HepG2 (cell line): ENCODE results near the gene WBP1. TPM values are rescaled to one million over a fixed set of nuclear protein-coding genes. Genes with fewer than 3 reads are reported as not detected.

Source experiments
- ATF3 ChIP-seq: sonication (generic); formaldehyde crosslinking; IDR thresholded peaks from 2 replicates; pipeline ENCODE4 v1.4.0; 2020; ENCODE audit warnings: missing genetic modification reagents
- ATM ChIP-seq: fragments of 450-650 bp; IDR thresholded peaks from 2 replicates; pipeline ENCODE4 v1.7.1; 2017; ENCODE audit warnings: mild to moderate bottlenecking, borderline replicate concordance
- BHLHE40 ChIP-seq: IDR thresholded peaks from 2 replicates; pipeline ENCODE4 v1.6.1; 2011; ENCODE audit warnings: low read length, improper control_type of control experiment
- NFKB2 ChIP-seq: sonication (generic); formaldehyde crosslinking; IDR thresholded peaks from 2 replicates; pipeline ENCODE4 v1.4.0; 2020; ENCODE audit warnings: missing genetic modification reagents, borderline replicate concordance
- PAXIP1 ChIP-seq: sonication (generic); formaldehyde crosslinking; conservative IDR thresholded peaks from 2 replicates; pipeline ENCODE4 v1.4.0; 2020; ENCODE audit warnings: mild to moderate bottlenecking, missing genetic modification reagents, moderate library complexity
- PCBP1 ChIP-seq: fragments of 200-400 bp; formaldehyde crosslinking; IDR thresholded peaks from 2 replicates; pipeline ENCODE4 v1.6.1; 2017; ENCODE audit warnings: mild to moderate bottlenecking, low read depth, low read length, borderline replicate concordance
- PITX1 ChIP-seq: sonication (generic); formaldehyde crosslinking; IDR thresholded peaks from 2 replicates; pipeline ENCODE4 v1.5.1; 2020; ENCODE audit warnings: mild to moderate bottlenecking, missing genetic modification reagents
- RELA ChIP-seq: sonication (generic); formaldehyde crosslinking; IDR thresholded peaks from 2 replicates; pipeline ENCODE4 v1.4.0; 2020; ENCODE audit warnings: missing genetic modification reagents
- SPEN ChIP-seq: sonication (generic); formaldehyde crosslinking; IDR thresholded peaks from 2 replicates; pipeline ENCODE4 v1.5.1; 2020; ENCODE audit warnings: low read depth, mild to moderate bottlenecking, missing genetic modification reagents
- SRF ChIP-seq: IDR thresholded peaks from 2 replicates; pipeline ENCODE4 v1.6.1; 2011; ENCODE audit warnings: mild to moderate bottlenecking, low read depth, low read length, moderate library complexity
- YEATS2 ChIP-seq: sonication (generic); formaldehyde crosslinking; IDR thresholded peaks from 2 replicates; pipeline ENCODE4 v1.4.0; 2020; ENCODE audit warnings: missing genetic modification reagents, borderline replicate concordance
- ZMYM3 ChIP-seq: sonication (generic); formaldehyde crosslinking; IDR thresholded peaks from 2 replicates; pipeline ENCODE4 v1.5.1; 2020; ENCODE audit warnings: mild to moderate bottlenecking, missing genetic modification reagents
- ZNF333 ChIP-seq: sonication (generic); formaldehyde crosslinking; IDR thresholded peaks from 2 replicates; pipeline ENCODE4 v1.4.0; 2020; ENCODE audit warnings: mild to moderate bottlenecking, missing genetic modification reagents, borderline replicate concordance
- ZNF468 ChIP-seq: sonication (generic); formaldehyde crosslinking; IDR thresholded peaks from 2 replicates; pipeline ENCODE4 v1.8.0; 2022; ENCODE audit warnings: mild to moderate bottlenecking, moderate library complexity, missing genetic modification reagents
- ZNF557 ChIP-seq: sonication (generic); formaldehyde crosslinking; IDR thresholded peaks from 2 replicates; pipeline ENCODE4 v1.4.0; 2020; ENCODE audit warnings: missing genetic modification reagents
- ZNF577 ChIP-seq: sonication (generic); formaldehyde crosslinking; IDR thresholded peaks from 2 replicates; pipeline ENCODE4 v1.4.0; 2020; ENCODE audit warnings: mild to moderate bottlenecking, low read depth, missing genetic modification reagents, borderline replicate concordance
- ZNF784 ChIP-seq: sonication (generic); formaldehyde crosslinking; IDR thresholded peaks from 2 replicates; pipeline ENCODE4 v1.5.1; 2020; ENCODE audit warnings: missing genetic modification reagents, mild to moderate bottlenecking, borderline replicate concordance
- ZNF879 ChIP-seq: sonication (generic); formaldehyde crosslinking; IDR thresholded peaks from 2 replicates; pipeline ENCODE4 v1.8.1; 2023; ENCODE audit warnings: missing genetic modification reagents
- polyA plus RNA-seq, 8 experiments: library from polyadenylated mRNA; depleted of rRNA in 3 of 8; stranded (reverse) in 7 of 8; unstranded in 1 of 8; fragments of >200 nt; fragmentation: Illumina TruSeq in 4 of 8; extraction: Trizol in 4 of 8; gene quantifications; 2 replicates each; pipeline versions ENCODE4 v1.2.1 to v1.2.3, GENCODE V29; 2011 to 2016; ENCODE audit warnings: low read depth in 4 of 8, missing spikeins in 1 of 8, mixed read lengths in 1 of 8; ENCODE audit not compliant: insufficient read depth in 1 of 8
- total RNA-seq, 5 experiments: library from RNA; depleted of rRNA; stranded (reverse); fragments of >200 nt; fragmentation: Illumina TruSeq; extraction: Trizol; gene quantifications; 2 replicates each; pipeline ENCODE4 v1.2.3, GENCODE V29; 2016; ENCODE audit warnings: low read depth in 1 of 5
- TF ChIP-seq, protein P1 (sequence below): sonication (generic); formaldehyde crosslinking; conservative IDR thresholded peaks from 2 replicates; pipeline ENCODE4 v1.8.0; 2022; ENCODE audit warnings: low read depth, missing genetic modification reagents
- TF ChIP-seq, protein P2 (sequence below): sonication (generic); formaldehyde crosslinking; IDR thresholded peaks from 2 replicates; pipeline ENCODE4 v1.5.0; 2020; ENCODE audit warnings: missing genetic modification reagents

WBP1 gene
- total and polyA plus RNA-seq, 2 of the 13 experiments (the other 11 are each of a cell fraction or from before 2014, with no cell fraction given) = 38.8 to 85.7 TPM

DNA sequence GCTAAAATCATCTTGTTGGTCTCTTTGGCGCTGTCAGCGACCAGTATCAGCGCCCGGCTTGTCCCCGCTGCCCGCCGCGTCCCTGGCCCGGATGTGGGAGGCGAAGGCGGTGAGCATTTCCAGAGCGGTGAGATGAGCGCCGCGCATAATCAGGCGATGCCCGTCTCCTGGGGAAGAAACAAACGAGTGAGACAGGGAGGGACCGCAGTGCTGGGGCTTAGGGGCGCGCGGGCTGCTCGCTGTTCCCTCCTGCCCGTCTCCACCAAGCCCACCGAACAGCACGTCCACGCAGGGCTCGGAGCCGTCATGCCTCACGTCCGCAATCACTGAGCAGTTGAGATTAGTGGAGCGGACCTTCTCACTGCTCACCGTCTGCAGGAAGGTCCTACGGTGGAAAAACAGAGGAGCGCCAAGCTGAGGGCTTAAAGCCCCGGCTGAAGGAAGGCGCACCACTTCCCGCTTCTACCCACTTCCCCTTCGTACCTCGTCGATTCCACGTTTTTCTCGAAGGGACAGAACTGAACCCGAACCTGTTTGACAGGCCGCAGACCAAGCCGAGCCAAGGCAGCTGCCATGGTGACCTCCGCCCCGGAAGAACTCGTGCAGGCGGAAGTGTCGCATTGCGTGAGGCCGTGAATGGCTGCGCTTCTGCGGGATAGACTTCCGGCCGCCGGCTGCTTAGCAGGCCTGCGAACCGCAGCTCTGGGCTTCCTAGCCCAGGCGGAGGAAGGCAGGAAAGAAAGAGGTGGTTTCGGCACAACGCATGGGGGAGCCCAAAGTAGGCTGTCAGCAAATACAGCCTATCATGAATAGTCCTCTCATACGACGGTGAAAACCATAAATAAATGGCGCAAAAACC, 14.1 kb downstream of the WBP1 start, which contains the start of gene MRPL53 (continued):
- TF ChIP-seq PAXIP1 (peak; percentile 69; the same call in 1 of the 2 replicates), ZMYM3 (CRISPR knock-in tag) (peak; percentile 24; the same call in 1 of the 2 replicates), ZNF784 (CRISPR knock-in tag) (peak; percentile 98; the same call in 1 of the 2 replicates), BHLHE40 (no peak), RELA (peak; percentile 87), ZNF879 (no peak), SRF (peak; percentile 63; the same call in 1 of the 2 replicates), PCBP1 (peak; percentile 97), NFKB2 (CRISPR knock-in tag) (peak; percentile 98), ZNF468 (peak; percentile 91), ZNF557 (no peak; the same call in 1 of the 2 replicates), PITX1 (CRISPR knock-in tag) (peak; percentile 81; the same call in 1 of the 2 replicates), YEATS2 (CRISPR knock-in tag) (peak; percentile 90; the same call in 1 of the 2 replicates), ATF3 (CRISPR knock-in tag) (no peak), ATM (no peak), ZNF333 (peak; percentile 97), SPEN (CRISPR knock-in tag) (peak; percentile 94), ZNF577 (CRISPR knock-in tag) (0 out of 2 replicates have a peak, but pooled peaks have one; percentile 77)
- TF ChIP-seq, protein P1, sequence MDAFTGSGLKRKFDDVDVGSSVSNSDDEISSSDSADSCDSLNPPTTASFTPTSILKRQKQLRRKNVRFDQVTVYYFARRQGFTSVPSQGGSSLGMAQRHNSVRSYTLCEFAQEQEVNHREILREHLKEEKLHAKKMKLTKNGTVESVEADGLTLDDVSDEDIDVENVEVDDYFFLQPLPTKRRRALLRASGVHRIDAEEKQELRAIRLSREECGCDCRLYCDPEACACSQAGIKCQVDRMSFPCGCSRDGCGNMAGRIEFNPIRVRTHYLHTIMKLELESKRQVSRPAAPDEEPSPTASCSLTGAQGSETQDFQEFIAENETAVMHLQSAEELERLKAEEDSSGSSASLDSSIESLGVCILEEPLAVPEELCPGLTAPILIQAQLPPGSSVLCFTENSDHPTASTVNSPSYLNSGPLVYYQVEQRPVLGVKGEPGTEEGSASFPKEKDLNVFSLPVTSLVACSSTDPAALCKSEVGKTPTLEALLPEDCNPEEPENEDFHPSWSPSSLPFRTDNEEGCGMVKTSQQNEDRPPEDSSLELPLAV (CRISPR knock-in tag) = no peak; the same call in 1 of the 2 replicates
- TF ChIP-seq, protein P2, sequence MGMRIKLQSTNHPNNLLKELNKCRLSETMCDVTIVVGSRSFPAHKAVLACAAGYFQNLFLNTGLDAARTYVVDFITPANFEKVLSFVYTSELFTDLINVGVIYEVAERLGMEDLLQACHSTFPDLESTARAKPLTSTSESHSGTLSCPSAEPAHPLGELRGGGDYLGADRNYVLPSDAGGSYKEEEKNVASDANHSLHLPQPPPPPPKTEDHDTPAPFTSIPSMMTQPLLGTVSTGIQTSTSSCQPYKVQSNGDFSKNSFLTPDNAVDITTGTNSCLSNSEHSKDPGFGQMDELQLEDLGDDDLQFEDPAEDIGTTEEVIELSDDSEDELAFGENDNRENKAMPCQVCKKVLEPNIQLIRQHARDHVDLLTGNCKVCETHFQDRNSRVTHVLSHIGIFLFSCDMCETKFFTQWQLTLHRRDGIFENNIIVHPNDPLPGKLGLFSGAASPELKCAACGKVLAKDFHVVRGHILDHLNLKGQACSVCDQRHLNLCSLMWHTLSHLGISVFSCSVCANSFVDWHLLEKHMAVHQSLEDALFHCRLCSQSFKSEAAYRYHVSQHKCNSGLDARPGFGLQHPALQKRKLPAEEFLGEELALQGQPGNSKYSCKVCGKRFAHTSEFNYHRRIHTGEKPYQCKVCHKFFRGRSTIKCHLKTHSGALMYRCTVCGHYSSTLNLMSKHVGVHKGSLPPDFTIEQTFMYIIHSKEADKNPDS (CRISPR knock-in tag) = peak; percentile 96
